ENCODE results near the gene GSTP1.
"Not testable (repeated sequence)": the region's sequence is repeated elsewhere in the genome, so short reads cannot be mapped to it uniquely, and the experiment has no call there.

The GSTP1 gene

DNA sequence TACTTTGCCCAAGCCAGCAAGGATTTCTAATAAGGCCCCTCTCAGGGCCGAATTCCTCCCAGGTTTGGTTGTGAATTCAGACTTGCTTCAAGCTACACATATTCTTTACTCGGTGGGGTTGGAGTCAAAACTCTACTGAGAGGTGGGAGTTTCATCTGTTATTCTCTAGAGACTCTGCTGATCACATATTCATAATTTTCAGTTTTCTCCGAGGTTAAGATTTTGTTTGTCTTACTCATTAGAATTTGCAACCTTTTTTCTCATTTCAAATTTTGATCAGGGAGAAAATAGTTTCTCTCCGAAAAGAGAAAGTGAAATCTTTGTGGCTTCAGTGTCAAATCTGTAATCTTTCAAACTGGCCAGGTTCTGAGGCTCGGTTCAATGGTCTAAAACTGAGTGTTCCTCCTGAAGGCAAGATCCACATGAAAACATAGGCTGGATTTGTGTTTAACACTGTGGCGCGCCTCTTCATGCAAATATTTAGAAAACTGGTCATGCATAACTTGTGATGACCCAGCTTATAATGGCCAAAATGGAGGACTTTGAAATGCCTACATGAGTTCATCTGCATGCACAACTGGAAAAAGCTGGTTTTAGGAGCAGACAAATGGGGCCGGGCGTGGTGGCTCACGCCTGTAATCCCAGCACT, 21.5 kb upstream of the GSTP1 start:
- DNase-seq, result no peak

DNA sequence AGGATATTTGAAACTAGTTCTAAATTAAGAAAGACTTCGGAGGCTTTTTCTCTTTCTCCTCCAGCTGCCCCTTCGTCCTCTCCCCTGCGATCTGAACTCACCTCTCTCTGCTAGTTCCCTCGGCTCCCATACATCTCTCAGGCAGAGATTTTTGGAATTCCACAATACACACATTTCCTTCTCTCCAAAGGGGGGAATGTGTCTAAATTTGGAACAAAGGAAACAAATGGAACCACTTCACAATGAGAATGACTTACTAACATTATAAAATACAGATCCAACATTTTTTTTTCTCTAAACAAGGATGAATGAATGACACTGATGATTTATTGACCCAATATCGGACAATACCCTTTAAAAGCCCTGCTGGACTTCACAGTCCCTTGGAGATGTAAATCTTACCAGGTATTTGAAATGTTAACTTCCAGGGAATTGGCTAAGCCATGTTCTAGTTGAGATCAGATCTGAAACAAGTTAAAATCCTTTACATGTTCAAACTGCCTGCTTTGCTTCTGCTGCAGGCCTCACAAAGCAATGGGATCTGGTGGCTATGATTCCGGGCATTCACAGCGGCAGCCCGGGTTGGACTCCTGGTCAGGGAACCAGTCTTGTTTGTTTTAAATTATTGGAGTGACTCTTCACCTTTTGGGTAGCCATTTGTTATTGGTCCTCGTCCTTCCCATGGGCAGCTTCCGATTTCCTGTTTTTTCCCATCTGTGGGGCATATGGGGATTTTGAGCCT, 20.5 kb upstream of the GSTP1 start:
- no peak for DNase-seq

- not testable (repeated sequence) for DNase-seq
Observed at GRCh38 chr11:67563705-67564114, 19.9 kb upstream of the GSTP1 start.

DNA sequence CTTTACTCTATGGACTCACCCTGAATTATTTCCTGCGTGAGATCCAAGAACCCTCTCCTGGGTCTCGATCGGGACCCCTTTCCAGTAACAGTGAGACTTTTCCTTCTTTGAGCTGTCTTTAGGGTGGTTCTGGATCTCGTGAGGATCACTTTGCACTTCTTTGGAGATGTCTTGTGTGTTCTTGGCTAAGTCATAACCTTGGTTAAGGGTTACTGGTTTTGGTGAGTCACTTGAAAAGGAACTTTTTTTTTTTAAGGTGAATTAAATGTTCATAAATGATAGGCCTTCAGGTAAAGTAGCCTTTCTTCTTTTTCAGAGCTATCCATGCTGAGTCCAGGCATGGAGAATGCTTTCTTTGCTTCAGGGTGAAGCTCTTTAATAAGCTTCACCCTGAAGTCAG, 19.4 kb upstream of the GSTP1 start:
- no peak for DNase-seq

- no peak for DNase-seq
Observed at GRCh38 chr11:67571443-67571842, 12.2 kb upstream of the GSTP1 start.

- DNase-seq, result no peak
Observed at GRCh38 chr11:67572305-67572704, 11.3 kb upstream of the GSTP1 start.

GRCh38 chr11:67572747-67573419, 10.7 kb upstream of the GSTP1 start:
- DNase-seq, result peak; percentile 46

GRCh38 chr11:67574938-67575337, 8.7 kb upstream of the GSTP1 start:
- no peak for DNase-seq

GRCh38 chr11:67576735-67577475, 6.7 kb upstream of the GSTP1 start:
- DNase-seq, result no peak

- no peak for DNase-seq
Observed at GRCh38 chr11:67577951-67578350, 5.7 kb upstream of the GSTP1 start.

DNA sequence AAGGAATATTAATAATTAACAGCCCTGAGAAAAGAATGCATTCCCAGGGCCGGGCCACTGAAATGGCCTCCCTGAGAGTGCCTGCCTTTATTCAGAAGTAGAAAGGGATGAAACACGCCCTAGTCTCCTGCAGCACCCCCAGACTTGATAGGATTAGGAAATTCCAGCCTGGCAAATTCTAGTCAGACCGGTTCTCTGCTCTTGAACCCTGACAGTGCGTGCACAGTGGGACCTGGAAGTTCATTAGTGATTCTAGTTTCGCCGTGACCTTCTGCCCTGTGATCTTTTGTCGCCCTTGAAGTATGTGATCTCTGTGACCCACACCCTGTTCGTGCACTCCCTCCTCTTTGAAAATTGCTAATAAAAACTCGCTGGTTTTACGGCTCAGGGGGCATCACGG, 2.1 kb upstream of the GSTP1 start:
- peak; percentile 43 for DNase-seq

DNA sequence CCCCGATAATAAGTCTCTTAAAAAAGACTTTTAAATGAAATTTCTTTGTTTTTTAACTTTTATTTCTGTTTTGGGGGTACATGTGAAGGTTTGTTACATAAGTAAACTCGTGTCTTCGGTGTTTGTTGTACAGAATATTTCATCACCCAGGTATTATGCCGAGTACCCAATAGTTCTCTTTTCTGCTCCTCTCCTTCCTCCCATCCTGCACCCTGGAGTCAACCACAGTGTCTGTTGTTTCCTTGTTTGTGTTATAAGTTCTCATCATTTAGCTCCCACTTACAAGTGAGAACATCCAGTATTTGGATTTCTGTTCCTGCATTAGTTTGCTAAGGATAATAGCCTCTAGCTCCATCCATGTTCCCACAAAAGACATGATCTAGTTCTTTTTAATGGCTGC, 1.6 kb upstream of the GSTP1 start:
- DNase-seq, result no peak

GRCh38 chr11:67584205-67584880, 731 bp downstream of the GSTP1 start:
- peak; percentile 85 for DNase-seq

DNA sequence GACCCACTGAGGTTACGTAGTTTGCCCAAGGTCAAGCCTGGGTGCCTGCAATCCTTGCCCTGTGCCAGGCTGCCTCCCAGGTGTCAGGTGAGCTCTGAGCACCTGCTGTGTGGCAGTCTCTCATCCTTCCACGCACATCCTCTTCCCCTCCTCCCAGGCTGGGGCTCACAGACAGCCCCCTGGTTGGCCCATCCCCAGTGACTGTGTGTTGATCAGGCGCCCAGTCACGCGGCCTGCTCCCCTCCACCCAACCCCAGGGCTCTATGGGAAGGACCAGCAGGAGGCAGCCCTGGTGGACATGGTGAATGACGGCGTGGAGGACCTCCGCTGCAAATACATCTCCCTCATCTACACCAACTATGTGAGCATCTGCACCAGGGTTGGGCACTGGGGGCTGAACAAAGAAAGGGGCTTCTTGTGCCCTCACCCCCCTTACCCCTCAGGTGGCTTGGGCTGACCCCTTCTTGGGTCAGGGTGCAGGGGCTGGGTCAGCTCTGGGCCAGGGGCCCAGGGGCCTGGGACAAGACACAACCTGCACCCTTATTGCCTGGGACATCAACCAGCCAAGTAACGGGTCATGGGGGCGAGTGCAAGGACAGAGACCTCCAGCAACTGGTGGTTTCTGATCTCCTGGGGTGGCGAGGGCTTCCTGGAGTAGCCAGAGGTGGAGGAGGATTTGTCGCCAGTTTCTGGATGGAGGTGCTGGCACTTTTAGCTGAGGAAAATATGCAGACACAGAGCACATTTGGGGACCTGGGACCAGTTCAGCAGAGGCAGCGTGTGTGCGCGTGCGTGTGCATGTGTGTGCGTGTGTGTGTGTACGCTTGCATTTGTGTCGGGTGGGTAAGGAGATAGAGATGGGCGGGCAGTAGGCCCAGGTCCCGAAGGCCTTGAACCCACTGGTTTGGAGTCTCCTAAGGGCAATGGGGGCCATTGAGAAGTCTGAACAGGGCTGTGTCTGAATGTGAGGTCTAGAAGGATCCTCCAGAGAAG, 1.6 kb downstream of the GSTP1 start:
- DNase-seq, result no peak

DNA sequence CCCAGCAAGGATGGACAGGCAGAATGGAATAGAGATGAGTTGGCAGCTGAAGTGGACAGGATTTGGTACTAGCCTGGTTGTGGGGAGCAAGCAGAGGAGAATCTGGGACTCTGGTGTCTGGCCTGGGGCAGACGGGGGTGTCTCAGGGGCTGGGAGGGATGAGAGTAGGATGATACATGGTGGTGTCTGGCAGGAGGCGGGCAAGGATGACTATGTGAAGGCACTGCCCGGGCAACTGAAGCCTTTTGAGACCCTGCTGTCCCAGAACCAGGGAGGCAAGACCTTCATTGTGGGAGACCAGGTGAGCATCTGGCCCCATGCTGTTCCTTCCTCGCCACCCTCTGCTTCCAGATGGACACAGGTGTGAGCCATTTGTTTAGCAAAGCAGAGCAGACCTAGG, 2.3 kb downstream of the GSTP1 start:
- DNase-seq, result no peak

GRCh38 chr11:67586568-67587250, 3.1 kb downstream of the GSTP1 start:
- DNase-seq, result no peak

- DNase-seq, result no peak
Observed at GRCh38 chr11:67588136-67588503, 4.5 kb downstream of the GSTP1 start.

- not testable (repeated sequence) for DNase-seq
Observed at GRCh38 chr11:67588899-67589415, 5.3 kb downstream of the GSTP1 start.

DNA sequence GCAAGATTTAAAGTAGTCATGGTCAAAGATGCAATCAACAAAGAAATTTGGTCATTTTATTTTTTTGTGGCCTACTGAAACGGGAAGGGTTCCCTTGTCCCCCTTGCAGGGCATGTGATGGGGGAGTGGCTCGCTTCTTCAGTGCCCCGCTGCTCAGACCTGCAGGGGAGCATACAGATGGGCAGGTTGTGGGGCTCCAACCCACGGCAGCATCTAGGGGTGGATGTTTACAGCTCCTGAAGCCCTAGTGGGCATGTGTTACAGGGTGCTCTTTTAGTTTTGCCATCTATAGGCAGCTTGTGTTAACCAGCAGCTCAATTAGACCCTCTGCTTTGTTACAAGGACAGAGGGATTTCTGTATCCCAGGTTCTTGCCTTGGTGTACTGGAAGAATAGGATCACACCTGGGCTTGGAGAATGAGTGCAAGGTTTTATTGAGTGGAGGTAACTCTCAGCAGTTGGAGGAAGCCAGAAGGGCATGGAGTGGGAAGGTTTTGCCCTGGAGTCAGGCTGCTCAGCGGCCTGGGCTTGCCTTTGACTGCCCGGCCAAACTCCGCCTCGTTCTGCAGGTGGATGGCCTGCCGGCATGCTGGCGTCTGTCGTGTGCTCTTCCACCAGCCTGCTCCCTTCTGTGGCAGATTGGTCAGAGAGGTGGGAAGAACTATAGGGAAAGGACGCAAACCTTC, 9.4 kb downstream of the GSTP1 start:
- DNase-seq, result no peak

GRCh38 chr11:67593565-67593905, 9.9 kb downstream of the GSTP1 start:
- no peak for DNase-seq

All from right kidney (tissue), 1 donor.